ENCODE data around the gene HOXA4. TPM values are rescaled to one million over a fixed set of nuclear protein-coding genes. Genes with fewer than 3 reads are reported as not detected.

HOXA4 gene
- total and polyA plus RNA-seq, 10 of the 15 experiments (the other 5 are each of a cell fraction or from before 2014, with no cell fraction given): 0.07 TPM; not detected in 9

DNA sequence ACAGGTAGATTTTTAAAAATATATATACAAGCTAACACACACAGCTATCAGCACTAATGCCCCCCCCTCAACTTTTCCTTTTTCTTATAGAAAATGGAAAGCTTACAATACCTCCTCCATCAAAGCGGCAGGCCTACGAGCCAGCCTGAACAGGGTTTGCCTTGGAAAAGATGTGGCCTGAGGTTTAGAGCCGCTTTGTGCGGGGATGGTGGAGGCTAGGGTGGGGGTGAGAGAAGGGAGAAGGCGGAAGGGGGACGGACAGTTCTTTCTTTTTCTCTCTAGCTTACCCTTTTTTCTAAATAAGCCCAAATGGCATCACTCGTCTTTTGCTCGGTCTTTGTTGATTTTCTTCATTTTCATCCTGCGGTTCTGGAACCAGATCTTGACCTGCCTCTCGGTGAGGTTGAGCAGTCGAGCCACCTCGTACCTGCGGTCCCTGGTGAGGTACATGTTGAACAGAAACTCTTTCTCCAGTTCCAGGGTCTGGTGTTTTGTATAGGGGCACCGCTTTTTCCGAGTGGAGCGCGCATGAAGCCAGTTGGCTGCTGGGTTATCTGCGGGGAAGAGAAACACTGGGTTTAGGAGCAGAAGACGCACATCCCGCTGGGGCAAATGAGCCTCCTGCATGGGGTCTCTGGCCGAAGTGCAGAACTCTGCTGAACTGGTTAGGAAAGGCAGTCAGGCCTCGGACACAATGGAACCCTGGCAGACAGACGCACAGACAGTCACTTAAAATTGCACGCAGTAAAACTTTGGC is 32.9 kb upstream of the HOXA4 start (continued):
- no peak for TF ChIP-seq KAT2A (conservative IDR thresholded peaks at IDR 0.05; ENCODE audit: control insufficient read depth, low read depth, low read length)
- no peak for TF ChIP-seq NFXL1 (IDR thresholded peaks at IDR 0.05; ENCODE audit: borderline replicate concordance)
- TF ChIP-seq, protein P1, sequence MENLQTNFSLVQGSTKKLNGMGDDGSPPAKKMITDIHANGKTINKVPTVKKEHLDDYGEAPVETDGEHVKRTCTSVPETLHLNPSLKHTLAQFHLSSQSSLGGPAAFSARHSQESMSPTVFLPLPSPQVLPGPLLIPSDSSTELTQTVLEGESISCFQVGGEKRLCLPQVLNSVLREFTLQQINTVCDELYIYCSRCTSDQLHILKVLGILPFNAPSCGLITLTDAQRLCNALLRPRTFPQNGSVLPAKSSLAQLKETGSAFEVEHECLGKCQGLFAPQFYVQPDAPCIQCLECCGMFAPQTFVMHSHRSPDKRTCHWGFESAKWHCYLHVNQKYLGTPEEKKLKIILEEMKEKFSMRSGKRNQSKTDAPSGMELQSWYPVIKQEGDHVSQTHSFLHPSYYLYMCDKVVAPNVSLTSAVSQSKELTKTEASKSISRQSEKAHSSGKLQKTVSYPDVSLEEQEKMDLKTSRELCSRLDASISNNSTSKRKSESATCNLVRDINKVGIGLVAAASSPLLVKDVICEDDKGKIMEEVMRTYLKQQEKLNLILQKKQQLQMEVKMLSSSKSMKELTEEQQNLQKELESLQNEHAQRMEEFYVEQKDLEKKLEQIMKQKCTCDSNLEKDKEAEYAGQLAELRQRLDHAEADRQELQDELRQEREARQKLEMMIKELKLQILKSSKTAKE (IDR thresholded peaks at IDR 0.05; ENCODE audit: low read depth, poor library complexity, severe bottlenecking): no peak
- TF ChIP-seq CHD4 (IDR thresholded peaks at IDR 0.05): no peak
- no peak for TF ChIP-seq NBN (IDR thresholded peaks at IDR 0.05)
- TF ChIP-seq, protein P2, sequence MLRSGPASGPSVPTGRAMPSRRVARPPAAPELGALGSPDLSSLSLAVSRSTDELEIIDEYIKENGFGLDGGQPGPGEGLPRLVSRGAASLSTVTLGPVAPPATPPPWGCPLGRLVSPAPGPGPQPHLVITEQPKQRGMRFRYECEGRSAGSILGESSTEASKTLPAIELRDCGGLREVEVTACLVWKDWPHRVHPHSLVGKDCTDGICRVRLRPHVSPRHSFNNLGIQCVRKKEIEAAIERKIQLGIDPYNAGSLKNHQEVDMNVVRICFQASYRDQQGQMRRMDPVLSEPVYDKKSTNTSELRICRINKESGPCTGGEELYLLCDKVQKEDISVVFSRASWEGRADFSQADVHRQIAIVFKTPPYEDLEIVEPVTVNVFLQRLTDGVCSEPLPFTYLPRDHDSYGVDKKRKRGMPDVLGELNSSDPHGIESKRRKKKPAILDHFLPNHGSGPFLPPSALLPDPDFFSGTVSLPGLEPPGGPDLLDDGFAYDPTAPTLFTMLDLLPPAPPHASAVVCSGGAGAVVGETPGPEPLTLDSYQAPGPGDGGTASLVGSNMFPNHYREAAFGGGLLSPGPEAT (IDR thresholded peaks at IDR 0.05; ENCODE audit: low read depth): no peak
- TF ChIP-seq, protein P3, sequence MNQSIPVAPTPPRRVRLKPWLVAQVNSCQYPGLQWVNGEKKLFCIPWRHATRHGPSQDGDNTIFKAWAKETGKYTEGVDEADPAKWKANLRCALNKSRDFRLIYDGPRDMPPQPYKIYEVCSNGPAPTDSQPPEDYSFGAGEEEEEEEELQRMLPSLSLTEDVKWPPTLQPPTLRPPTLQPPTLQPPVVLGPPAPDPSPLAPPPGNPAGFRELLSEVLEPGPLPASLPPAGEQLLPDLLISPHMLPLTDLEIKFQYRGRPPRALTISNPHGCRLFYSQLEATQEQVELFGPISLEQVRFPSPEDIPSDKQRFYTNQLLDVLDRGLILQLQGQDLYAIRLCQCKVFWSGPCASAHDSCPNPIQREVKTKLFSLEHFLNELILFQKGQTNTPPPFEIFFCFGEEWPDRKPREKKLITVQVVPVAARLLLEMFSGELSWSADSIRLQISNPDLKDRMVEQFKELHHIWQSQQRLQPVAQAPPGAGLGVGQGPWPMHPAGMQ (IDR thresholded peaks at IDR 0.05; ENCODE audit: borderline replicate concordance): no peak
- no peak for TF ChIP-seq WRNIP1 (IDR thresholded peaks at IDR 0.05; ENCODE audit: borderline replicate concordance, low read depth, low read length)
